Hippocampal formation (tissue), 2 donors: ENCODE data around the gene DNAJC7.
A peak's percentile ranks its signal among the peaks of the same experiment; 100 is the strongest.
"Not testable (repeated sequence)": the region's sequence is repeated elsewhere in the genome, so short reads cannot be mapped to it uniquely, and the experiment has no call there.

ENCODE experiments used
- DNase-seq, 2 donors: peaks; one replicate each; lab custom pipeline; 2025; lab: John Stamatoyannopoulos, UW

The DNAJC7 gene

DNA sequence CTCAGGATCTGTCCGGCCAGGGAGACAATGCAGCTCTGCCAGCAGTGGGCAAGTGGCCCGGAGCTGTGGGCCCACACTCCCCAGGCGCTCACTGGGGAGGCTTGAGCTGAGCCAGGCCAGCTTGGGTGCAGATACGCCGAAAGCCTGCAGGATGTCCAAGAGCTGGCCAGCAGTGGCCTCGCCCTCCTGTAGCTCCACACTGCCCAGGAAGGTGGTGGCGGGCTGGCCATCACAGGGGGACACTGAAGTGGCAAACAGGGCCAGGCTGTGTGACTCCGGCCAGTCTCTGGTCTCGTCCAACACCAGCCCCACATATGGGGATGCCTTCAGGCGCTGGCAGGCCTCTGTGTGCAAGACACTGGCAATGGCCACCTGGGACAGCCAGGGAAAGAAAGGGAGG, 23.6 kb upstream of the DNAJC7 start:
- no peak for DNase-seq

DNA sequence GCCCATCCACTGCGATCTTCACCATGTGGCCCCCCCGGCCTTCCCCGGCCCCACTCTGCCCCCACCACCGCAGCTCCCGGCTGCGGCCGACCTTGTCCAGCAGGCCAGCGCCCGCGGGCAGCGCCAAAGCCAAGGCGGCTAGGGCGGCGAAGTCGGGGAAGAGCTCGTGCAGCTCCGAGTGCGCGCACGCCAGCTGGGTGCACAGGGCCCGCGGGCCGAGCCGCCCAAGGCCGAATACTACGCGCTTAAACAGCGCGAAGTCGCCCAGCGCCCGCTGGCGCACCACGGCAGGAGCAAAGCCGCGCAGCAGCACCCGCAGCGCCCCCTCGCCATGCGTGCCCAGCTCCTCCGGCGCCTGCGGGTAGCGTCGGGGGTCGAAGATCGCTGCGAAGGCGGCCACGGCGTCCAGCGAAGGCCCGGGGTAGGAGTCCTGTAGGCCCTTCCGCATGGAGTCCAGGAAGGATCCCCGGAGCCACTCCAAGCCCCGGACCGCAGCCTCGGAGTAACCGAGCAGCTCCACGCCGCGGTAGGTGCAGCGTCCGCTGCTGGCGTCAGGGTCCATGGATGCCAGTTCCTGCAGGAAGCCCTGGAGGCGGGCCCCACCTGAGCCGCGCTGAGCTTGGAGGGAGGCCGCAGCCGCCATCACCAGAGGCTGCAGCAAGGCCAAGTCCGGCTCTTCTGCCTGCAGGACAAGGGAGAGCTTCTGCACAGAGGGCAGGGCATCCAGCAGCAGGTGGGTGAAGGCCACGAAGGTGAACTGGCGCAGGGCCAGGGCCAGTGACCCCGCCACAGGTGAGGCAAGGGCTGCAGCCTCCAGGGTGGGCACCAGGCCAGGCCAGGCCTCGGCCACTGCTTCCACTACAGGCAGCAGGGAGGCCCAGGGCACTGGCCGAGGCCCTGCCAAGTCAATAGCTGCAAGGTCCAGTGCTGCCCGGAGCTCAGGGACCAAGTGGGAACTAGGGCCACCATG, 22.8 kb upstream of the DNAJC7 start:
- no peak for DNase-seq

DNA sequence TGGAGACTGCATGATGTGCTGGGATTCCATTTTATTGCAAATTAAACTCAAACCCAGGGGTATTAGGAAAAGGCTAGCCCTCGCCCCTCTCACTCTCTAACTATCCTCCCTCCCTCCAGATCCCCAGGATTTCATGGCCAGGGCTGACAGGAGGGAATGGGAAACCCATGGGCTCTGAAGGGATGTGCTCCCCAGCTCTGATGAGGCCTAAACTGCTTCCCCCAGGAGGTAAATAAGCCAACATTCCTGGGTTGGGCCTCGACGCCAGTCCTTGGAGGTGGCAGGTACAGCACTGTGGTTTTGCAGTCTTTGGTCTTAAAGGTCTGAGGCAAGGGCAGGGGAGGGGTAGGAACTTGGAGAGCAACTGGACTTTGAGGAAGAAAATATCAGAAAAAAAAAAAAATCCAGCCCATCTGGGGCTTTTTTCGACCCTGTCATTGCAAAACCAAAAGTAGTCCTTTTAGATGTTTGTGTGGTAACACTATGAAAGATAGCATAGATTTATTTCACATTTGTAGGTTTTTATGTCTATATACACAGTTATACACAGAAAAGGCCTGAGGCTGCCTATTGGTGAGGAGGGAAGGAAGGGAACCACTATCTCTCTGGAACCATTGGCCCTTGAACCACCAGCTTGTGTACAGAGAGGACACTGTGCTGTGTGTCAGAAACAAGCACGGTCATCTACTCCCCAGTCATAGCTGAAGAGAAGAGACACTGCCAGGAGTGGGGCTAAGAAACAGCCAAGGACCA, 21.2 kb upstream of the DNAJC7 start:
- DNase-seq, result no peak

DNA sequence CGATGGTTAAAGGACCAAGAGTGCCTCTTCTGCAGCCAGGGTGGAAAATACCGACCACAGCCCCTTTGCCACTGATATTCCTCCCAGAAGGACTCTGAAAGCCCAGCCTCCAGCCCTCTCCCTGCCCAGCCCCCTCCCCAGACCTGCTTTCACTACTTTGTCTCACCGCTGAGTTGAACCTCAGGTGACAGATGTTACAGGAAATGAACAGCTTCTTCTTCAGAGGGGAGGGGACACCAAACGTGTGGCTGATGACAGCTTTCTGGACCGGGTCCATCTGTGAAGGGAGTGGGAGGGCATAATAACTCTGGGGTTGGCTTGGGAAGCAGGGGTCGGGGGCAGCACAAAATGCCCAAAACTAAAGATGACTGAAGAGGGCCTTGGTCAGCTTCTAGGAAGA, 16.8 kb upstream of the DNAJC7 start:
- DNase-seq, result no peak

DNA sequence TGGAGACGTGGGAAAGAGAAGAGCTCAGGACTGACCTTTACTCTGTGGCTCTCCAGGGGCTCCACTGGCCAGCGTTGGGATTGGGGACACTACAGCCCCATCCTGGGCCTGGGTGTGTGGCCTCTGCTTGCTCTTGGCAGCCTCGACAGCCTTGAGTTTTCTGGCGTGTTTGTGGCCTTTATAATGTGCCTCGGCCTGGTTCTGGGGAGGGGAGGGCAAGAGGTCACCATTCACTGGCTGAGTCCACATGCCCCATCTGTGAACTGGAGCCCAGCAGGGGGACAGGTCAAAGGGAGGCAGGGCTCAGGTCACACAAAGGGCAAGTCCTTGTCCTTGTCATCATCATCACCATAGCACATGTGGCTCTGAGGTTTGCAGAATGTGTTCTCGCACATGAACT, 14.3 kb upstream of the DNAJC7 start:
- DNase-seq, result no peak

DNA sequence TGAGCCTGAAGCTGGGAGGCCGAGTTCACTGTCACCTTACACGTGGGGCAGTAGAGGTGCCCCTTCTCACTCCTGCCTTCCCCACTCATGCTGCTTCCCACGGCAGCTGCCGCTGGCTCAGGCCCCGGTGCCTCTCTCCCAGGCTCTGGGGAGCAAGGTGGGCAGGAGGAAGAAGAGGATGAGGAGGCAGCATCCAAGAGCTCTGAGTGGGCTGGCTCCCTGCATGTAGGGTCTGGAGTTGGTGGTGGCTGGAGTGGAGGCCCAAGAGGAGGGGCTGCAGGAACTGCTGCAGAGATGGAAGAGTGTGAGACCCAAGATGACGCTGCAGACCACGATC, 11.5 kb upstream of the DNAJC7 start:
- DNase-seq, result no peak

DNA sequence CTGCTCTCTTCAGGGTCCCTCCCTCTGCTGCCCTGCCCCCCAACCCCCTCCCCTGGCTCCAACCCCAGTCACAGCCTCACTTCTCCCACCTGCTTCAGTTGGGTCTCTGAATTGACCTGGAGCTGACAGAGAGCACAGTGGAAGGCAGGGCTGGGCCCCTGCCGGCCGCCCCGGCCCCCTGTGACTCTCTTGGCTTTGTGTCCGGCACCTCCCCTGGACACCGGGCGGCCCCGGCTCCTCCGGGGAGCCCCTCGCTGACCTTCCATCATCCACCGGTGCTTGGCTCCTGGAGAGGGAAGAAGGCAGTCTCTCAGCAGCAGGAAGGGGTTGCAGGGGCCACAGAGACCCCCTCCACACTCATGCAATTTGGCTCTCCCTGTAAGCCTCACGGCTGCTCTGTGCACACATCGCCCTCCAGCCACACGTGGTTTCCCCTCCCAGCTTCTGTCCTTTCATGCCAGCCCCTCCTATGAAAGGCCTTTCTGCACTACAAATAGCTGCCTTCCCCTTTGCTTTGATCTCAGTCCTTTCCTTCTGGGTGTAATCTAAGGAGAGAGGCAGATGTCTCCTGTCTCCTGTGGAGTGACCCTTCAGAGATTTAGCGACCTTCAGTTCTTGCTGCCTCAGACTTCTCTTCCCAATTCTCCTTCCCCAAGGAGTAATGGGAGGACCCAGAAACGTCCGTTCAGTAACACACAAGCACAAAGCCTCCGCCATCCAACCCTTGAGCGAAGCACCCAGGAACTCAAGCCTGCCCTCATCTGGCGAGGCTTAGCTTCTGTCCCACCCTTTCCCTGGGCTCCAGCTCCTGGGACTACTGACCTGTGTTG, 10.9 kb upstream of the DNAJC7 start:
- DNase-seq, result no peak

DNA sequence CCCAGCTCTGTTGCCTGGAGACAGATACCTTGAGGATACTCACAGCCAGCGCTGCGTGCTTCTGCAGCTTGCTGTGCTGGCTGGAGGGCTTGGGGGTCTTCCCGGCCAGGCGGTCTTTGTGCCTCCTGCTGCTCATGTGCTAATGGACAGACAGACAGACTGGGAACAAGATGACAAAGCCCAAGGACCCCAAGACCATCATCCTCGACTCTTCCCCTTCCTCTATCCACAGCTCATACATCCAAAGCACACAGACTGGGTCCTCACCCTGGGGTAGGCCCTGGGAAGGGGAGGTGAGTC, 10.3 kb upstream of the DNAJC7 start:
- no peak for DNase-seq

DNA sequence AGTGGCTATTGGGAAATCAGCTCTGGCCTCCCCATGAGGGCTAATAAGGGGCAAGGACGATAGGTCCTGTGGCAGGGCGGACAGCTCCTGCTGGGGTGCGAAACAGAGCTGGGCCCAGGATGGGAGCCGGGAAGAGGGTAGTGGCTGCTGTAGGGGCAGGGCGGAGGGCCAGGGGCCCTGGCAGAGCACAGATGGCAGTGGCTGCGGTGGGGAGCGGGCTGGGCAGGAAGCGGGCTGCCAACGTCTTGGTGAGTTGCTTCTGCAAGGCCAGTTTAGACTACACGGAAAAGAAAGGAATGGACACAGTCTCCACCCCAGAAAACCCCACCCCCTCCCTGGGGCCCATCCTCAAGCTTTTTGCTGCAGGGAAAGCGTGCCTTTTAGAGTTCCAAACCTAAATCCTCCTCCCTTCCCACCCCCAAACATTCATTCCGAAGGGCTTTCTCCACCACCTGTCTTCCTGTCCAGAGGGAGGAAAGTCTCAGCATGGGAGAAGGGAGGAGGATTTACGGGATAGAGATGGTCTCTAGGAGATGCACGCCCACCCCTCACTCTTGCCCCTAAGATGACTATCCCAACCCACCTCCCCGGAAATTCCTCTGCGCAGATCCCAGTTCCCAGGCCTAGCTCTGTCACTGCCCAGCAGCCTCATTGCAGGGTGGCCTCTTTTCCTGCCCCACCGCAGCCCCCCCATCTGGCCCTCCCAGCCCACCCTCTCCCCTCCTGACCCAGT, 9.8 kb upstream of the DNAJC7 start:
- DNase-seq, result no peak

DNA sequence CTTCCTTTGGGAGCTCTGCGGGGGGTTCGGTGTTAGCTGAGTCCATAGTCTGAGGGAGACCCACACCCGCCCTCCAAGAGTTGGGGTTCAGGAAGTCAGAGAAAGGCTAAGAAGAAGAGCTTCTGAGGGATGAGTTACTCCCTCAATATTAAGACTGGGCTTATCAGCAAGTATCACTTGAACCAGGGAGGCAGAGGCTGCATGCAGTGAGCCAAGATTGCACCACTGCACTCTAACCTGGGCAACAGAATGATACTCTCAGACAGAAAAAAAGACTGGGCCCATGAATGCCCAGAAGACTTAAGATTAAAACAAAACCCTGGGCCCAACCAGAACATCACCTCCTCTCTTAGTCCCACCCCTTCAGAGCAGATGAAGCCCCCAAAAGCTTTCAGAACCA, 8.7 kb upstream of the DNAJC7 start:
- DNase-seq, result no peak

DNA sequence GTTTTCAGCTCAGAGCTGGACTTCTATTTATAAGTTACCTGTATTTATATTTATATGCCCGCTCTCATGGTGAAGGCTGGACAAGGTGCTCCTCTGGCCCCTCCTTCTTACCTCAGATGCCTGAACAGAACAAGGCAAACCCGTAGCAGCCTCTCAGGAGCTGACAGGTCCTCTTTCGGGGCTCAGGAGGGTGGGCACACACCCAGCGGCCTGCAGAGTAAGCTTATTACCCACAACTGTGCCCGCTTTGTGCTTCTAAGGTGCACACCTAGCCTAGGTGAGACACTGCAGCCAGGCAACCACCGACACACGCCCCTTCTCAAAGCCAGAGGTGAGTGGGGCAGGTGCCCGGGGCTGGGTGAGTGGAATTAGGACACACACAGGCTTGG, 7.9 kb upstream of the DNAJC7 start:
- DNase-seq, result no peak

DNA sequence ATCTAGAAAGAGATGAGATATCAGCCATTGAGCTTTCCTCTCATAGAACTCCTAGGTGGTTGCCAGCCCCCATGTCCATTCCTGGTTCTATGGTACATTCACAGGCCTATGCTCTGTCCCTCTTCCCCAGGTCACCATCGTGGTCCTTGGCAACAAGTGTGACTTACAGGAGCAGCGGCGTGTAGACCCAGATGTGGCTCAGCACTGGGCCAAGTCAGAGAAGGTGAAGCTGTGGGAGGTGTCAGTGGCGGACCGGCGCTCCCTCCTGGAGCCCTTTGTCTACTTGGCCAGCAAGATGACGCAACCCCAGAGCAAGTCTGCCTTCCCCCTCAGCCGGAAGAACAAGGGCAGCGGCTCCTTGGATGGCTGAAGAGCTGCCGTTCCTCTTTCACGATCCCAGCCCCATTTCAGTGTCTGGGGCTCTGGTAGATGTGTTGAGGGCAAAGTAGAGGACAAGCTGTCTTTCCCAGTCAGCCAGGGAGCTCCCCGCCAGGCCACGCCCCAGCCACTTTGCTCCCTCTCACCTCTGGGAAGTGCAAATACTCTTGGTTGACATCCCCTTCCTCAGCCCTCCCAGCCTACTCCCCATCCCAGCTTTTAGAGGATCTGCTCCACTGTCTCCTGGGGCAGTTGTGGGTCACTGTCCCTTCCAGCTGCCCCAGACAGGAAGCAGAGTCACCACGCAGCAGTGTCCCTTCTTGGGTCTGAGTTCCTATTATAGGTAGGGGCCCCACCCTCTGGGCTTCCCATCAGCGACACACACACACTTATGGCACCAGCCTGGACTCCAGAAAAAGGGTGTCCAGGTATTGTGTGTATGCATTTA, 6.5 kb upstream of the DNAJC7 start:
- DNase-seq, result peak in 1 of 2 donors; percentile 8

DNA sequence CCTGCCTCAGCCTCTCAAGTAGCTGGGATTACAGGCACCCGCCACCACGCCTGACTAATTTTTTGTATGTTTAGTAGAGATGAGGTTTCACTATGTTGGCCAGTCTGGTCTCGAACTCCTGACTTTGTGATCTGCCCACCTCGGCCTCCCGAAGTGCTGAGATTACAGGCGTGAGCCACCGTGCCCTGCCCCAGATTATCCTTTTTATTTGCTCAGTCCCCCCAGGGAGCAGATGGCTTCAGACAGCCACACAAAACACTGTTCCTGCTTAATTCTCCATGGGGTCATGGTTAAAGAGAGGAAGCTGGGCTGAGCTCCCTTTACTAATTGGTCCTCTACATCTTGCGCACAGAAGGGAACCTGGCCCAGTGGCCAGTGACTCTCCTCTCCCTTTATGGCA, 3.6 kb upstream of the DNAJC7 start:
- not testable (repeated sequence) for DNase-seq

DNA sequence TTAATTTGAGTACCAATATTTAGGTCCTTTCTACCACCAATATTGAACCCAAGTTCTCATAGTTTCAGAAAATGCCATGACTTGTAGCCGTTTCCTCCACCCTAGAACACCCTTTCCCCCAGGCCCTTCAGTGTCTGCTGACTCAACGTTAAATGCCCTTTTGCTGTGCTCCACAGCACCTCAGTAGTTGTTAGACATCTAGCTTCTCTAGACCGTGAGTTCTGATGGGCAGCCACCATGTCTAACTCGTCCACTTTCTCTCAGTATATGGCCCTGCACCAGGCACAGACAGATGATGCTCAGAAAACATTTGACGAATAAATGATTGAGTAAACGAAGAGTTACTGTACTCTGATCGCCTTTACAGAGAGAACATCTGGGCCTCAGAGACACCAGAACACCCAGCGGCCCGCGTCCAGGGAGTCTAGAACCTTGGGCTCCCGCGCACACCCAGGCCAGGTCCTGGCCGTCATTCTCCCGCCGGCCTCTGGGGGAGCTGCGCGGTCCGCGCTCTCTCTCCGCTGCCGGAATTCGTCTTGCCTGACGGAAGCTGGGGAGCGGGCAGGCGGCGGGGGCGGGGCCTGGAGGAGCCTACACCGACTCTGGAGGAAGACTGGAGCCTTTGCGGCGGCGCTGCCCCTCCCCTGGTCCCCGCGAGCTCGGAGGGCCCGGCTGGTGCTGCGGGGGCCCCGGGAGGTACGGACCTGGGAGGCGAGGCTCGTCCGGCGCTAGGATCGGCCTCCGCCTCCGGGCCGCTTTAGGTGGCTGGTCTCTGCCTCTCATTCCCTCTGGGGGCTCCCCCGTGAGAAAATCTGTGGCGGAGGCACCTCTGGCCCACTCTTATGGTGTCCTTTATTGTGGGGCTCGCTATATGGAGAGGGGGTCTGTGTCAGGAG, 2.5 kb upstream of the DNAJC7 start, which contains the start of gene NKIRAS2:
TSS of gene NKIRAS2 (plus strand) at position 582 of the 896 bp plus-strand sequence. CDS start 1,488 bp downstream, outside the sequence.
- peak; percentile 84 to 86 for DNase-seq

DNA sequence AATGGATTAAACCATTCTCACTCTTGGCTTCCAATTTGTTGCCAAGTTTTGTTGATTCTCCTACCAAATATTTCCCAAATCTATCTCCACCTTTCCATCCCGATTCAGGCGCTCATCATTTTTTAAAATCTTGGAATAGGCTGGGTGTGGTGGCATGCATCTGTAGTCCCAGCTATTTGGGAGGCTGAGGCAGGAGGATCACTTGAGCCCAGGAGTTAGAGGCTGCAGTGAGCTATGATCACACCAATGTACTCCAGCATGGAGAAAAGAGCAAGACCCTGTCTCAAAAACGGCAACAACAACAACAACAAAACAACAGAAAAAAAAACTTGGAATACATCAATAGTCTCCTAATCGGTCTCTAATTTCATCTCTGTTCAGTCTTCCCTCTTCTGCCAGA, 1.7 kb upstream of the DNAJC7 start:
- DNase-seq, result no peak

DNA sequence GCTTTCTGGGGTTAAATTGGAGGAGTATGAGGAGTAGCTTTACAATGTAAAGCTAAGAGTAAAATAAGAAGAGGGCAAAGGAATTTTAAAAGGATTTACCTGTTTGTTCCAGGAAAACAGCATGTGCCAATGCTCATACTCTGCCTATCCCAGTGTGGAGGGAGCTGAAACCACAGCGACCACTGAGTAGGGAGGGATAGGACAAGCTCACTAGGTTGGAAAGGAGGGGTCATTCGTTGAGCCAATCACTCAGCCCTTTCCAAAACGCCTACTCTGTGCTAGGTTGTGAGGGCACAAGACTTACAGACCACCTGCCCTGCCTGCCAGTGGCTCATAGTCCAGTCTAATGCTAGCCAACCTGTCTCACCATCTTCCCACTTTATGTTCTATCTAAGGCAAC, 1.1 kb upstream of the DNAJC7 start:
- DNase-seq, result no peak

DNA sequence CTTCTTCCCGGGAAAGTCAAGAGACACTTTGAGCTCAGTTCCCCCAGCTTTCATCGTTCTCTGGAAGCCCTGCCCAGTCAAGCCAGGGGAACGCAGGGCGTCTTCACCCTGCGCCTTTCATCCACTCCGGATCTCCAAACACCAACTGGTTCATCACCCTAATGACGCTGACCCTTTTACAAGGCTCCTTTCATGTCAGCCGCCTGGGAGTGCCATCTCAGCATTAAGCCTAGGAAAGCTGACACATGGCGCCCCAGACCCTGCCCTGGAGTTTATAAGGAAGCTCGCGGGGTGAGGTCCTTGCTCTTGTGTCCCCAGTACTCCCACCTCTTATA, 594 bp upstream of the DNAJC7 start:
- no peak for DNase-seq

DNA sequence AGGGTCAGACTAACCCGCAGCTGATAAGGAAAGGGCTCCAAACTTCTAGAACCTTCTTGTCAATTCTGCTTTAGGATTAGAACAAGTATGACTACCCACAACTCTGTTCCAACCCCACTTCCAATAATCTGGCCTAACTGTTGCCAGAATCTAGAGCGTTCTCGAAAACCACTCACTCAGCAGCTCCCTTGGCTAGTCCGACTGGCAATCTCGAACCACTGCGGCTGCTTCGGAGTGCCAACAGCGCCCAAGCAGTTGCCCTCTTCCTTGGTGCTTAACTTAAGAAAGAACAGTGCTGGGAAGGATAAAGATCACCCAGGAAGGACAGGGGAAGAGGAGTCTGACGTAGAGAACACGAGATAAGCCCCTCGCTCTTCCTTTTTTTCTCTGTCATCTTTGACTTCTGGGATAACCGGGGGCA, 818 bp downstream of the DNAJC7 start:
- DNase-seq, result no peak

DNA sequence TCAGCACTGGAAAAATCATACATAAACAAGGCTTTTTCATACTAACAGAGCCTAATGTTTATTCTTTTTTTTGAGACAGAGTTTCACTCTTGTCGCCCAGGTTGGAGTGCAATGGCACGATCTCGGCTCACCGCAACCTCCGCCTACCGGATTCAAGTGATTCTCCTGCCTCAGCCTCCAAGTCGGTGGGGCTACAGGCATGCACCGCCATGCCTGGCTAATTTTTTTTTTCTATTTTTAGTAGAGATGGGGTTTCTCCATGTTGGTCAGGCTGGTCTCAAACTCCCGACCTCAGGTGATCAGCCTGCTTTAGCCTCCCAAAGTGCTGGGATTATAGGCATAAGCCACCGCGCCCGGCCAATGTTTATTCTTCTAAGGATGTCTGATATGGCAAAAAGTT, 3.5 kb downstream of the DNAJC7 start:
- not testable (repeated sequence) for DNase-seq

DNA sequence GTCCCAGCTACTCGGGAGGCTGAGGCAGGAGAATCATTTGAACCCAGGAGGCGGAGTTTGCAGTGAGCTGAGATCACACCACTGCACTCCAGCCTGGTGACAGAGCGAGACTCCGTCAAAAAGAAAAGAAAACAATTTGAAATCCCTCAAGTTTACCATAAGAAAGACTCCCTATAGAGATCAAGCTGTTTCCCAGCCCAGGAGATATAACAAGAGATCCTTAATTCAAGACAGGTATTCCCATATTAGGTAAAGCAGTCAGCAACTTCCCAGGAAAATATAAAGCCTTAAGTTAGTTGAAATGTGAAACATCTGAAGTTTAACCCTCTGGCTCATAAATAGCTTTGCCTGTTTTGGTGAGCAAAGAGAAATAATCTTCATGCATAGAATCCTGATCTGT, 4.9 kb downstream of the DNAJC7 start:
- DNase-seq, result not testable (repeated sequence)
